CD4-positive, alpha-beta T cell (primary cell): Measurements from ENCODE around the gene PRKN. TPM values are rescaled to one million over a fixed set of nuclear protein-coding genes. Genes with fewer than 3 reads are reported as not detected.

ENCODE experiments used
- ATAC-seq: fragments of 200-7000 bp; cut with Tn5 transposase; one replicate; pipeline ENCODE4 v1.10.0; 2022; ENCODE audit warnings: mild to moderate bottlenecking; ENCODE audit not compliant: poor library complexity
- CTCF ChIA-PET: fragments of 350-600 bp; sonication (Branson Sonifier 250); formaldehyde crosslinking; loops from one replicate; lab custom pipeline; 2021; ENCODE audit warnings: antibody characterized with exemption, inconsistent platforms; lab: Charles Lee
- POLR2A ChIA-PET: fragments of 350-600 bp; sonication (Branson Sonifier 250); formaldehyde crosslinking; loops from one replicate; lab custom pipeline; 2021; ENCODE audit warnings: antibody characterized with exemption, inconsistent platforms; lab: Charles Lee
- DNase-seq, 14 experiments: peaks; one replicate each; pipeline ENCODE4 v3.0.0-alpha.2; 2013 to 2020; ENCODE audit warnings: mixed read lengths in 2 of 14
- H3K27ac ChIP-seq, 2 donors: one replicate each; pipeline versions ENCODE4 v1.5.1 to v1.7.0; 2013; ENCODE audit warnings: low read length in 2 of 2, low read depth in 1 of 2, mild to moderate bottlenecking in 1 of 2
- H3K27me3 ChIP-seq, 2 experiments: 1 replicate in 1 of 2; 2 replicates in 1 of 2; pipeline versions ENCODE4 v1.6.1 to v1.7.0; 2013; ENCODE audit warnings: low read length in 2 of 2, control low read depth in 1 of 2, mild to moderate bottlenecking in 1 of 2, moderate library complexity in 1 of 2; ENCODE audit not compliant: insufficient read depth in 2 of 2, control insufficient read depth in 1 of 2
- H3K36me3 ChIP-seq: one replicate; pipeline ENCODE4 v1.6.1; 2013; ENCODE audit warnings: low read length, control low read depth; ENCODE audit not compliant: insufficient read depth
- H3K4me1 ChIP-seq: one replicate; pipeline ENCODE4 v1.6.1; 2013; ENCODE audit warnings: low read length, control low read depth; ENCODE audit not compliant: insufficient read depth
- H3K4me3 ChIP-seq: one replicate; pipeline ENCODE4 v1.5.1; 2013; ENCODE audit warnings: mild to moderate bottlenecking, low read length, moderate library complexity
- H3K9me3 ChIP-seq, 2 experiments: 1 replicate in 1 of 2; 2 replicates in 1 of 2; pipeline versions ENCODE4 v1.6.1 to v1.7.0; 2013; ENCODE audit warnings: low read length in 2 of 2, mild to moderate bottlenecking in 2 of 2, control low read depth in 1 of 2, moderate library complexity in 1 of 2; ENCODE audit not compliant: control insufficient read depth in 1 of 2, insufficient read depth in 1 of 2
- H3K27ac Mint-ChIP-seq: one replicate; pipeline ENCODE4 v1.8.0; 2020; ENCODE audit warnings: mixed read lengths
- H3K27me3 Mint-ChIP-seq: one replicate; pipeline ENCODE4 v1.8.0; 2021; ENCODE audit warnings: mixed read lengths
- H3K36me3 Mint-ChIP-seq: one replicate; pipeline ENCODE4 v1.8.0; 2021; ENCODE audit warnings: low read depth, mixed read lengths
- H3K4me1 Mint-ChIP-seq: one replicate; pipeline ENCODE4 v1.8.0; 2021; ENCODE audit warnings: low read depth, mixed read lengths
- H3K4me3 Mint-ChIP-seq: one replicate; pipeline ENCODE4 v1.8.0; 2020; ENCODE audit warnings: mild to moderate bottlenecking, mixed read lengths
- H3K9me3 Mint-ChIP-seq: one replicate; pipeline ENCODE4 v1.8.0; 2020; ENCODE audit warnings: mixed read lengths
- CTCF ChIP-seq: fragments of 200-600 bp; IDR thresholded peaks from one replicate; pipeline ENCODE4 v1.8.0; 2022; ENCODE audit warnings: antibody characterized with exemption, mild to moderate bottlenecking
- intact Hi-C, 2 experiments: fragments of 100-400 bp; cut with DNase I in 1 of 2; cut with micrococcal nuclease in 1 of 2; formaldehyde crosslinking; loops; one replicate each; pipeline versions ENCODE4 v1.15.1 to v1.9.0; 2023 to 2025; cut with DNase I, micrococcal nuclease
- total RNA-seq, 174 experiments: library from RNA in 2 of 174; stranded (reverse) in 2 of 174; gene quantifications; one replicate each; pipeline ENCODE4 v1.2.3 and lab custom pipeline; 2021 to 2026

The PRKN gene
- total RNA-seq, 2 experiments from 2014 or later, result 5.2 to 5.4 TPM

GRCh38 chr6:162712694-162713093 is 14.9 kb downstream of the PRKN start:
- TF ChIP-seq CTCF, result no peak
- no peak for ATAC-seq
- peaks cover 0 to 7% of the 10 kb centered on the region in 2 experiments for H3K9me3 ChIP-seq
- Mint-ChIP-seq H3K36me3 (peaks cover 4% of the 10 kb centered on the region), H3K4me1 (no peaks in the 10 kb centered on the region), H3K27me3 (no peaks in the 10 kb centered on the region), H3K27ac (no peak overlapping the region), H3K9me3 (no peaks in the 10 kb centered on the region), H3K4me3 (no peak overlapping the region)
- H3K4me3 ChIP-seq, result no peak overlapping the region
- no peak overlapping the region for H3K27ac ChIP-seq
- POLR2A ChIA-PET, result no interaction called here
- H3K4me1 ChIP-seq, result no peaks in the 10 kb centered on the region
- intact Hi-C loops, result no loop called here
- H3K36me3 ChIP-seq, result no peaks in the 10 kb centered on the region
- H3K27me3 ChIP-seq, result no peaks in the 10 kb centered on the region
- DNase-seq, result no peak
- CTCF ChIA-PET, result no interaction called here

- H3K36me3 Mint-ChIP-seq, result peaks cover 4% of the 10 kb centered on the region
- DNase-seq (no peak), ATAC-seq (no peak)
- H3K9me3 Mint-ChIP-seq, result no peaks in the 10 kb centered on the region
- H3K27ac Mint-ChIP-seq, result no peak overlapping the region
- ChIA-PET POLR2A (no interaction called here), CTCF (no interaction called here)
- no peak for TF ChIP-seq CTCF
- no peak overlapping the region for H3K4me3 Mint-ChIP-seq
- intact Hi-C loops, result no loop called here
- Histone ChIP-seq H3K36me3 (no peaks in the 10 kb centered on the region), H3K27me3 (no peaks in the 10 kb centered on the region), H3K27ac (no peak overlapping the region), H3K4me1 (no peaks in the 10 kb centered on the region), H3K9me3 (no peaks in the 10 kb centered on the region), H3K4me3 (no peak overlapping the region)
- H3K27me3 Mint-ChIP-seq, result no peaks in the 10 kb centered on the region
- H3K4me1 Mint-ChIP-seq, result no peaks in the 10 kb centered on the region
Observed at GRCh38 chr6:162711376-162711775, 16.2 kb downstream of the PRKN start.

GRCh38 chr6:162710936-162711335 is 16.6 kb downstream of the PRKN start:
- H3K9me3 ChIP-seq, result no peaks in the 10 kb centered on the region
- TF ChIP-seq CTCF, result no peak
- H3K36me3 Mint-ChIP-seq, result peaks cover 4% of the 10 kb centered on the region
- no peaks in the 10 kb centered on the region for H3K4me1 ChIP-seq
- no peak overlapping the region for H3K27ac Mint-ChIP-seq
- no peaks in the 10 kb centered on the region for H3K9me3 Mint-ChIP-seq
- H3K4me1 Mint-ChIP-seq, result no peaks in the 10 kb centered on the region
- H3K27me3 ChIP-seq, result no peaks in the 10 kb centered on the region
- H3K27ac ChIP-seq, result no peak overlapping the region
- ChIA-PET POLR2A (no interaction called here), CTCF (no interaction called here)
- H3K4me3 ChIP-seq, result no peak overlapping the region
- intact Hi-C loops, result no loop called here
- no peaks in the 10 kb centered on the region for H3K27me3 Mint-ChIP-seq
- DNase-seq (no peak), ATAC-seq (no peak)
- H3K36me3 ChIP-seq, result no peaks in the 10 kb centered on the region
- H3K4me3 Mint-ChIP-seq, result no peak overlapping the region
